ENCODE results near the gene CCDC12.

The CCDC12 gene

DNA sequence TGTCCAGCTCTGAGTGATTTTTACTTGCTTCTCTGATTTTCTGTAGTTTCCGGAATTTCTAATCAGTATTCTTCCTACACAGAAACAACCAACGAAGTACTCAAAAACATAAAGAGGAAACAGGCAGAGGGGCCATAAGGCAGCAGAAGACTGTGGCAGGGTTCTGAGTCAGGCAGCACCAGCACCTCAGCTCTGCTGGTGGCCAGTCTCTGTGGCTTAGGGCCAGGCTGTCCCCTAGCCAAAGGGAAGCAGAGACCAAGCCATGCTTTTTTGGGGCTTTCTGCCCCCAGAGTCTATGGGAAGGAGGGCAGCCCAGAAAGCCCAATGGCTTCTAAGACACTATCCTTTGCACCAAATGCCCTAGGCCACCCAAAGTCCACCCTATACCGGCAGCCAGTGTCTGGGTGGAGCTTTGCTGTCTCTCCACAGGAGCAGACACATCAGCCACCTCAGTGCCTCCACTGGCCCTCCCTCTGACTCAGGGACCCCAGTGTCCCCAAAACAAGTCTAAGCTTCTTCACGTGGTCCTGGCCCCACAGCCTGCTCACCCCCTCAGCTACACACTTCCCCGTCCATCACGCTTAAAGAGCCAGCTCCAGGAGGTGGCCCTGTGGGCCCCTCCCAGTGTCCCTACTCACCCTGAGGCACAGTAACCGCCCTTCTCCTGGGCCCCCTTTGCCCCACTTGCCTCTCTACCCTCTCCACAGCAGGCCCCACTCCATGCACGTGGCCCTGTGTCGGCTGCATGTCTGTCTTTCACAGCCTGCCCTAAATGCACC is 46.2 kb downstream of the CCDC12 start:
- ChIA-PET POLR2A (ENCODE audit: low non-redundant PET) (interaction anchor here (0.6 kb wide), 1 partner anchor 39 kb away, joined by 3 read pairs; no protein-coding TSS in a partner anchor), CTCF (no interaction called here)
- no peak for DNase-seq (ENCODE audit: low spot score)
- TF ChIP-seq, protein P1, sequence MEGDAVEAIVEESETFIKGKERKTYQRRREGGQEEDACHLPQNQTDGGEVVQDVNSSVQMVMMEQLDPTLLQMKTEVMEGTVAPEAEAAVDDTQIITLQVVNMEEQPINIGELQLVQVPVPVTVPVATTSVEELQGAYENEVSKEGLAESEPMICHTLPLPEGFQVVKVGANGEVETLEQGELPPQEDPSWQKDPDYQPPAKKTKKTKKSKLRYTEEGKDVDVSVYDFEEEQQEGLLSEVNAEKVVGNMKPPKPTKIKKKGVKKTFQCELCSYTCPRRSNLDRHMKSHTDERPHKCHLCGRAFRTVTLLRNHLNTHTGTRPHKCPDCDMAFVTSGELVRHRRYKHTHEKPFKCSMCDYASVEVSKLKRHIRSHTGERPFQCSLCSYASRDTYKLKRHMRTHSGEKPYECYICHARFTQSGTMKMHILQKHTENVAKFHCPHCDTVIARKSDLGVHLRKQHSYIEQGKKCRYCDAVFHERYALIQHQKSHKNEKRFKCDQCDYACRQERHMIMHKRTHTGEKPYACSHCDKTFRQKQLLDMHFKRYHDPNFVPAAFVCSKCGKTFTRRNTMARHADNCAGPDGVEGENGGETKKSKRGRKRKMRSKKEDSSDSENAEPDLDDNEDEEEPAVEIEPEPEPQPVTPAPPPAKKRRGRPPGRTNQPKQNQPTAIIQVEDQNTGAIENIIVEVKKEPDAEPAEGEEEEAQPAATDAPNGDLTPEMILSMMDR (conservative IDR thresholded peaks at IDR 0.05; ENCODE audit: low read depth) = no peak
- peak overlapping the region; percentile 60 for H3K27ac ChIP-seq

DNA sequence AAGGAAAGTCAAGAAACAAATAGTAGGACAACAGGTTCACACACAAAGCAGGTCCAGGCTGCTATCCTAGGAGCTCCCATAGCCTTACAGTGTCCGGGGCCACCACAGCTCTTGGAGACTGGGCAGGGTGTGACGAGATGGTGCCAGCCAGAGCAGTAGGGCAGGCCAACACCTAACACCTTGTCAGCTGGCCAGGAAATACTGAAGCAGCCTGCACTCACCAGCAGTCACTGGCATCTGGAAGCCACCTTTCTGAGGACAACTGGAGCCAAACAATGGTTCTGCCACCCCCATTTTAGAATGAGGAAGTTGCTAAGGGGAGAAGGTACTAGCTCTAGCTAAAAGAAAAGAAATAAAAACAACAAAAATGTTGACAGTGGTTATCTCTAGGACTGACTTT is 47.2 kb downstream of the CCDC12 start:
- DNase-seq (ENCODE audit: low spot score) = no peak
- peak overlapping the region; percentile 60 for H3K27ac ChIP-seq
- ChIA-PET POLR2A (ENCODE audit: low non-redundant PET) (no interaction called here), CTCF (no interaction called here)
- TF ChIP-seq, protein P1 (conservative IDR thresholded peaks at IDR 0.05; ENCODE audit: low read depth) = no peak

DNA sequence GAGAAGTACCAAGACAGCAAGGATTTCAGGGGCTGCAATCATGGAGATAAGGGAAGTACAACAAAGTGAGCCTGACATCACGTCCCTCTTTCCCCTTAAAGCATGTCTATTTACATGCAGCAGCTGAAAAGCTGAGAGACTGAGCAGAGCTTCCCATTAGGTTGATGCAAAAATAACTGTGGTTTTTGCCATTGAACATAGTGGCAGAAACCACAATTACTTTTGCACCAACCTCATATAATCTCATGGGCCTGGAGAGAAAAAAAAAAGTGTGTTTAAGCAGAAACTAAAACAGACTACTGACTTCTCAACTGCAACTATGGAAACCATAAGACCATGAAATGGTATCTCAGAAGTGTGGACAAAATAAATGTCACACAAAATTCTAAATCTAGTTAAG is 48.3 kb downstream of the CCDC12 start:
- H3K27ac ChIP-seq = no peak overlapping the region
- DNase-seq (ENCODE audit: low spot score) = no peak
- ChIA-PET POLR2A (ENCODE audit: low non-redundant PET) (no interaction called here), CTCF (no interaction called here)
- TF ChIP-seq, protein P1 (conservative IDR thresholded peaks at IDR 0.05; ENCODE audit: low read depth) = no peak

- POLR2A ChIA-PET (ENCODE audit: low non-redundant PET) = no interaction called here
Observed at GRCh38 chr3:46927718-46928073, 48.8 kb downstream of the CCDC12 start.

DNA sequence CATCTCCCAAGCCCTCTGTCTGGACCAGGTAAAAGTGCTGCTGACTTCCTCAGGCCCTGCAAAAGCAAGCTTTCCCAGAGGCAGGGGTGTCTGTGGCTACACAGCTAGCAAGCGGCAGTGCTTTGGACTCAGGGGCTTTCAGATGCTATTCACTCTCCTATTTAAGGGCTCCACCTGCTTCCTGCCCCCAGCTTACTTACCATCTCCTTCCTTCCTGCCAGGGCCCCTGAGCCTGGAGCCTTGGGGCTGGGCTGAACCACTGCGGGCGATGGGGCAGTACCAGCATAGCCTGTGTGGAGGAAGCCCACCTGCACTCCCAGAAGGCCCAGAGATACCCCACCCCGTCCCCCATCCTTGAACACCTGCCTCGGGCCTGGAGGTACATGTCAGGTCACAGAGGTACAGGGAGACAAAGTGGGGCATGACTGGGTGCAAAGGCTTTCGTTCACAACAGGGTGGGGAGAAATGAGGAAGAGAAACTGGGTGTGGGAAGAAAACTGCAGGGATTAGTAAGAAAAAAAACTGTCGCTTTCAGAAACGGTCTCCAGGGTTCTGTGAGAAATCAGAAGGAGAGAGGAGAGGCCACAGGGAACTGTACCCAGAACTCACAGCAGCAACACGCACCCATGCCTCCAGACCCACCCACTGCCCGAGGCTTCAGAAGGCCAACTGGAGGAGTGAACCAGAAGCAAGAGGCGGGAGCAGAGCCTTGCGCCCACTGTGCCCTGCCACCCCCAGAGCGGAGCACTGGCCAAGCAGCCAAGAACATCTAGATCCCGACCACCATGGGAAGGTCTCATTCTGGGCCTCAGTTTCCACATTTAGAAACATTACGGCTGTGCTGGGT is 49.5 kb downstream of the CCDC12 start:
- no peak for DNase-seq (ENCODE audit: low spot score)
- CTCF ChIA-PET = no interaction called here
- POLR2A ChIA-PET (ENCODE audit: low non-redundant PET) = no interaction called here
- TF ChIP-seq, protein P1 (conservative IDR thresholded peaks at IDR 0.05; ENCODE audit: low read depth) = no peak
- peak overlapping the region; percentile 31 for H3K27ac ChIP-seq

More at GRCh38 chr3:46927718-46928073, 48.8 kb downstream of the CCDC12 start:
- H3K27ac ChIP-seq = peak overlapping the region; percentile 31; the same call in 1 of the 2 replicates
- DNase-seq (ENCODE audit: low spot score) = no peak
- CTCF ChIA-PET = no interaction called here
- TF ChIP-seq, protein P1 (conservative IDR thresholded peaks at IDR 0.05; ENCODE audit: low read depth) = no peak

GRCh38 chr3:46926447-46926846 is 50.1 kb downstream of the CCDC12 start:
- H3K27ac ChIP-seq = peak overlapping the region; percentile 31
- TF ChIP-seq, protein P1 (conservative IDR thresholded peaks at IDR 0.05; ENCODE audit: low read depth) = no peak
- POLR2A ChIA-PET (ENCODE audit: low non-redundant PET) = no interaction called here
- no peak for DNase-seq (ENCODE audit: low spot score)
- CTCF ChIA-PET = no interaction called here

Measured in RWPE1 (cell line).